ENCODE results near the gene SGO2. TPM values are rescaled to one million over a fixed set of nuclear protein-coding genes. Genes with fewer than 3 reads are reported as not detected.

Gene SGO2
- total RNA-seq, 1 experiment from 2014 or later = 32.3 TPM

- H3K4me3 ChIP-seq (ENCODE audit: low read length) = no peak overlapping the region
- H3K4me2 ChIP-seq (ENCODE audit: low read depth, low read length, poor library complexity, severe bottlenecking) = no peak overlapping the region
- H3K9me2 ChIP-seq (replicated peaks; ENCODE audit: insufficient read depth, low read length) = no peaks in the 10 kb centered on the region; the same call in 1 of the 2 replicates
- no peaks in the 10 kb centered on the region for H4K20me1 ChIP-seq (ENCODE audit: insufficient read depth, low read depth, low read length)
- H3K9me3 ChIP-seq (ENCODE audit: low read length) = peaks cover 4% of the 10 kb centered on the region; the same call in 1 of the 2 replicates
- H3K79me2 ChIP-seq (ENCODE audit: low read length) = peaks cover 26% of the 10 kb centered on the region
- peaks cover 23% of the 10 kb centered on the region for H3K36me3 ChIP-seq (ENCODE audit: insufficient read depth, low read length)
- H3K4me1 ChIP-seq (ENCODE audit: low read length) = peaks cover 16% of the 10 kb centered on the region
- H3K27ac ChIP-seq (ENCODE audit: low read length) = no peak overlapping the region
- no peaks in the 10 kb centered on the region for H3K27me3 ChIP-seq (ENCODE audit: low read length)
- H2AFZ ChIP-seq (ENCODE audit: low read length) = no peak overlapping the region
- no peak overlapping the region for H3K9ac ChIP-seq (ENCODE audit: low read length)
- no peak for DNase-seq
Measured at GRCh38 chr2:200507179-200507578, 18.8 kb upstream of the SGO2 start.

GRCh38 chr2:200509235-200509611, 16.8 kb upstream of the SGO2 start:
- no peaks in the 10 kb centered on the region; the same call in 1 of the 2 replicates for H3K9me2 ChIP-seq (replicated peaks; ENCODE audit: insufficient read depth, low read length)

GRCh38 chr2:200509612-200510433, 16.2 kb upstream of the SGO2 start, which contains the start of gene KCTD18:
Gene KCTD18 (minus strand): TSS chr2:200510068. CDS start chr2:200507016, 3,052 bp downstream.
- H3K4me2 ChIP-seq (ENCODE audit: low read depth, low read length, poor library complexity, severe bottlenecking) = peak within 1 kb of the TSS; percentile 76
- no peaks in the 10 kb centered on the region; the same call in 1 of the 2 replicates for H3K9me2 ChIP-seq (replicated peaks; ENCODE audit: insufficient read depth, low read length)
- peak within 1 kb of the TSS; percentile 84 for H3K9ac ChIP-seq (ENCODE audit: low read length)
- H3K27ac ChIP-seq (ENCODE audit: low read length) = peak within 1 kb of the TSS; percentile 65
- peak within 1 kb of the TSS; percentile 74 for H2AFZ ChIP-seq (ENCODE audit: low read length)
- no peaks in the 10 kb centered on the region for H4K20me1 ChIP-seq (ENCODE audit: insufficient read depth, low read depth, low read length)
- H3K4me3 ChIP-seq (ENCODE audit: low read length) = peak within 1 kb of the TSS; percentile 77
- peak; percentile 97 for DNase-seq
- peaks cover 16% of the 10 kb centered on the region for H3K4me1 ChIP-seq (ENCODE audit: low read length)
- no peaks in the 10 kb centered on the region for H3K9me3 ChIP-seq (ENCODE audit: low read length)
- peaks cover 22% of the 10 kb centered on the region for H3K79me2 ChIP-seq (ENCODE audit: low read length)
- peaks cover 6% of the 10 kb centered on the region; the same call in 1 of the 2 replicates for H3K36me3 ChIP-seq (ENCODE audit: insufficient read depth, low read length)
- no peaks in the 10 kb centered on the region for H3K27me3 ChIP-seq (ENCODE audit: low read length)

More at GRCh38 chr2:200509235-200509611, 16.8 kb upstream of the SGO2 start:
- H3K79me2 ChIP-seq (ENCODE audit: low read length) = peaks cover 22% of the 10 kb centered on the region
- H3K9ac ChIP-seq (ENCODE audit: low read length) = peak overlapping the region; percentile 84
- DNase-seq = peak; percentile 46
- H3K9me3 ChIP-seq (ENCODE audit: low read length) = no peaks in the 10 kb centered on the region
- H2AFZ ChIP-seq (ENCODE audit: low read length) = peak overlapping the region; percentile 8; the same call in 1 of the 2 replicates
- H3K36me3 ChIP-seq (ENCODE audit: insufficient read depth, low read length) = peaks cover 12% of the 10 kb centered on the region; the same call in 1 of the 2 replicates
- H3K4me2 ChIP-seq (ENCODE audit: low read depth, low read length, poor library complexity, severe bottlenecking) = peak overlapping the region; percentile 76
- H3K27me3 ChIP-seq (ENCODE audit: low read length) = no peaks in the 10 kb centered on the region
- no peaks in the 10 kb centered on the region for H4K20me1 ChIP-seq (ENCODE audit: insufficient read depth, low read depth, low read length)
- peaks cover 16% of the 10 kb centered on the region for H3K4me1 ChIP-seq (ENCODE audit: low read length)
- peak overlapping the region; percentile 65 for H3K27ac ChIP-seq (ENCODE audit: low read length)
- H3K4me3 ChIP-seq (ENCODE audit: low read length) = peak overlapping the region; percentile 77

- no peaks in the 10 kb centered on the region for H3K79me2 ChIP-seq (ENCODE audit: low read length)
- no peak overlapping the region for H2AFZ ChIP-seq (ENCODE audit: low read length)
- H3K9me2 ChIP-seq (replicated peaks; ENCODE audit: insufficient read depth, low read length) = no peaks in the 10 kb centered on the region; the same call in 1 of the 2 replicates
- H4K20me1 ChIP-seq (ENCODE audit: insufficient read depth, low read depth, low read length) = no peaks in the 10 kb centered on the region
- H3K9me3 ChIP-seq (ENCODE audit: low read length) = no peaks in the 10 kb centered on the region
- H3K27ac ChIP-seq (ENCODE audit: low read length) = no peak overlapping the region
- peaks cover 8% of the 10 kb centered on the region for H3K4me1 ChIP-seq (ENCODE audit: low read length)
- H3K9ac ChIP-seq (ENCODE audit: low read length) = no peak overlapping the region
- H3K4me2 ChIP-seq (ENCODE audit: low read depth, low read length, poor library complexity, severe bottlenecking) = no peak overlapping the region
- H3K36me3 ChIP-seq (ENCODE audit: insufficient read depth, low read length) = no peaks in the 10 kb centered on the region
- no peak for DNase-seq
- no peak overlapping the region for H3K4me3 ChIP-seq (ENCODE audit: low read length)
- no peaks in the 10 kb centered on the region for H3K27me3 ChIP-seq (ENCODE audit: low read length)
Measured at GRCh38 chr2:200515155-200515554, 10.9 kb upstream of the SGO2 start.

GRCh38 chr2:200523158-200523557, 2.8 kb upstream of the SGO2 start:
- DNase-seq = no peak
- Histone ChIP-seq H3K9me2 (replicated peaks; ENCODE audit: insufficient read depth, low read length) (no peaks in the 10 kb centered on the region), H3K79me2 (ENCODE audit: low read length) (peaks cover 21% of the 10 kb centered on the region), H3K27me3 (ENCODE audit: low read length) (no peaks in the 10 kb centered on the region), H3K9me3 (ENCODE audit: low read length) (no peaks in the 10 kb centered on the region), H3K9ac (ENCODE audit: low read length) (no peak overlapping the region), H2AFZ (ENCODE audit: low read length) (no peak overlapping the region), H3K4me3 (ENCODE audit: low read length) (no peak overlapping the region), H3K27ac (ENCODE audit: low read length) (no peak overlapping the region), H3K4me2 (ENCODE audit: low read depth, low read length, poor library complexity, severe bottlenecking) (no peak overlapping the region), H3K36me3 (ENCODE audit: insufficient read depth, low read length) (no peaks in the 10 kb centered on the region), H4K20me1 (ENCODE audit: insufficient read depth, low read depth, low read length) (no peaks in the 10 kb centered on the region), H3K4me1 (ENCODE audit: low read length) (peaks cover 20% of the 10 kb centered on the region)

- H4K20me1 ChIP-seq (ENCODE audit: insufficient read depth, low read depth, low read length) = no peaks in the 10 kb centered on the region
- no peaks in the 10 kb centered on the region for H3K36me3 ChIP-seq (ENCODE audit: insufficient read depth, low read length)
- no peak overlapping the region for H3K27ac ChIP-seq (ENCODE audit: low read length)
- H3K4me1 ChIP-seq (ENCODE audit: low read length) = peaks cover 24% of the 10 kb centered on the region
- H3K27me3 ChIP-seq (ENCODE audit: low read length) = no peaks in the 10 kb centered on the region
- no peaks in the 10 kb centered on the region for H3K9me2 ChIP-seq (replicated peaks; ENCODE audit: insufficient read depth, low read length)
- H3K9ac ChIP-seq (ENCODE audit: low read length) = no peak overlapping the region
- no peak overlapping the region for H2AFZ ChIP-seq (ENCODE audit: low read length)
- H3K4me2 ChIP-seq (ENCODE audit: low read depth, low read length, poor library complexity, severe bottlenecking) = no peak overlapping the region
- H3K9me3 ChIP-seq (ENCODE audit: low read length) = no peaks in the 10 kb centered on the region
- no peak for DNase-seq
- no peak overlapping the region for H3K4me3 ChIP-seq (ENCODE audit: low read length)
- peaks cover 25% of the 10 kb centered on the region for H3K79me2 ChIP-seq (ENCODE audit: low read length)
Measured at GRCh38 chr2:200523604-200524003, 2.4 kb upstream of the SGO2 start.

- Histone ChIP-seq H4K20me1 (ENCODE audit: insufficient read depth, low read depth, low read length) (no peaks in the 10 kb centered on the region), H3K4me2 (ENCODE audit: low read depth, low read length, poor library complexity, severe bottlenecking) (peak overlapping the region; percentile 93), H2AFZ (ENCODE audit: low read length) (no peak overlapping the region), H3K79me2 (ENCODE audit: low read length) (peaks cover 40% of the 10 kb centered on the region), H3K27me3 (ENCODE audit: low read length) (no peaks in the 10 kb centered on the region), H3K36me3 (ENCODE audit: insufficient read depth, low read length) (no peaks in the 10 kb centered on the region), H3K9me2 (replicated peaks; ENCODE audit: insufficient read depth, low read length) (no peaks in the 10 kb centered on the region), H3K27ac (ENCODE audit: low read length) (no peak overlapping the region), H3K4me1 (ENCODE audit: low read length) (peaks cover 34% of the 10 kb centered on the region), H3K9me3 (ENCODE audit: low read length) (no peaks in the 10 kb centered on the region), H3K9ac (ENCODE audit: low read length) (peak overlapping the region; percentile 71), H3K4me3 (ENCODE audit: low read length) (peak overlapping the region; percentile 82)
- DNase-seq = no peak
Measured at GRCh38 chr2:200525066-200525465, 941 bp upstream of the SGO2 start.

- peaks cover 34% of the 10 kb centered on the region for H3K4me1 ChIP-seq (ENCODE audit: low read length)
- H3K4me2 ChIP-seq (ENCODE audit: low read depth, low read length, poor library complexity, severe bottlenecking) = peak overlapping the region; percentile 93
- no peaks in the 10 kb centered on the region for H4K20me1 ChIP-seq (ENCODE audit: insufficient read depth, low read depth, low read length)
- H3K9me3 ChIP-seq (ENCODE audit: low read length) = no peaks in the 10 kb centered on the region
- peak overlapping the region; percentile 71 for H3K9ac ChIP-seq (ENCODE audit: low read length)
- H3K36me3 ChIP-seq (ENCODE audit: insufficient read depth, low read length) = no peaks in the 10 kb centered on the region
- no peak overlapping the region for H3K27ac ChIP-seq (ENCODE audit: low read length)
- no peaks in the 10 kb centered on the region for H3K9me2 ChIP-seq (replicated peaks; ENCODE audit: insufficient read depth, low read length)
- no peaks in the 10 kb centered on the region for H3K27me3 ChIP-seq (ENCODE audit: low read length)
- DNase-seq = no peak
- peak overlapping the region; percentile 64 for H2AFZ ChIP-seq (ENCODE audit: low read length)
- H3K79me2 ChIP-seq (ENCODE audit: low read length) = peaks cover 44% of the 10 kb centered on the region
- peak overlapping the region; percentile 82 for H3K4me3 ChIP-seq (ENCODE audit: low read length)
Measured at GRCh38 chr2:200525551-200525881, 491 bp upstream of the SGO2 start.
